ENCODE measurements around the gene SNX15. TPM values are rescaled to one million over a fixed set of nuclear protein-coding genes. Genes with fewer than 3 reads are reported as not detected.

Gene SNX15
- total RNA-seq, 2 donors from 2014 or later: 20.7 to 22.7 TPM

DNA sequence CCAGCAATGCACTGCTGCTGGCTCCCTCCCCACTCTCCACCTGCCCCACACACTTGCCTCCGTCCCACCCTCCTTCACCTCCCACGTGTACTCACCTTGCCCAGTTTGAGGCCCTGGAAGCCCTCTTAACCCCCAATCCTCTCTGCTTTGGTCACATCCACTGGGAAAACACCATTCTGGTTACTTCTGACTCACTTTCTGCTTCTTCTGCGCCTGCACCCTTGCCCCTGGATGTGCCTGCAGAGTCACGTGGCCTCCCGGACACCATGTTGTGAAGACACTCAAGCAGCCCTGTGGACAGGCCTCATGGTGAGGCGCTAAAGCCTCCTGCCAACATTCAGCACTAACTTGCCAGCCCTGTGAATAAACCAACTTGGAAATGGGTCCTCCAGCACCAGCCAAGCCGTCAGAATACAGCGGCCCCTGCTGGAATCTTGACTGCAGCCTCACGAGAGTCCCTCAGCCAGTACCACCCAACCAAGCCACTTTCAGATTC is 33.7 kb downstream of the SNX15 start:
- TF ChIP-seq, protein P1, sequence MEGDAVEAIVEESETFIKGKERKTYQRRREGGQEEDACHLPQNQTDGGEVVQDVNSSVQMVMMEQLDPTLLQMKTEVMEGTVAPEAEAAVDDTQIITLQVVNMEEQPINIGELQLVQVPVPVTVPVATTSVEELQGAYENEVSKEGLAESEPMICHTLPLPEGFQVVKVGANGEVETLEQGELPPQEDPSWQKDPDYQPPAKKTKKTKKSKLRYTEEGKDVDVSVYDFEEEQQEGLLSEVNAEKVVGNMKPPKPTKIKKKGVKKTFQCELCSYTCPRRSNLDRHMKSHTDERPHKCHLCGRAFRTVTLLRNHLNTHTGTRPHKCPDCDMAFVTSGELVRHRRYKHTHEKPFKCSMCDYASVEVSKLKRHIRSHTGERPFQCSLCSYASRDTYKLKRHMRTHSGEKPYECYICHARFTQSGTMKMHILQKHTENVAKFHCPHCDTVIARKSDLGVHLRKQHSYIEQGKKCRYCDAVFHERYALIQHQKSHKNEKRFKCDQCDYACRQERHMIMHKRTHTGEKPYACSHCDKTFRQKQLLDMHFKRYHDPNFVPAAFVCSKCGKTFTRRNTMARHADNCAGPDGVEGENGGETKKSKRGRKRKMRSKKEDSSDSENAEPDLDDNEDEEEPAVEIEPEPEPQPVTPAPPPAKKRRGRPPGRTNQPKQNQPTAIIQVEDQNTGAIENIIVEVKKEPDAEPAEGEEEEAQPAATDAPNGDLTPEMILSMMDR (IDR thresholded peaks at IDR 0.05): no peak
- Histone ChIP-seq H3K9me3 (no peaks in the 10 kb centered on the region), H3K36me3 (no peaks in the 10 kb centered on the region), H3K27me3 (replicated peaks; ENCODE audit: insufficient read depth) (no peaks in the 10 kb centered on the region), H3K27ac (no peak overlapping the region), H3K4me1 (ENCODE audit: control insufficient read depth in 1 of 2, low read depth in 2 of 2) (no peaks in the 10 kb centered on the region), H3K4me3 (no peak overlapping the region)
- ATAC-seq (ENCODE audit: insufficient number of reproducible peaks, low FRiP score, low read depth) (no peak), DNase-seq (ENCODE audit: low spot score) (no peak)

DNA sequence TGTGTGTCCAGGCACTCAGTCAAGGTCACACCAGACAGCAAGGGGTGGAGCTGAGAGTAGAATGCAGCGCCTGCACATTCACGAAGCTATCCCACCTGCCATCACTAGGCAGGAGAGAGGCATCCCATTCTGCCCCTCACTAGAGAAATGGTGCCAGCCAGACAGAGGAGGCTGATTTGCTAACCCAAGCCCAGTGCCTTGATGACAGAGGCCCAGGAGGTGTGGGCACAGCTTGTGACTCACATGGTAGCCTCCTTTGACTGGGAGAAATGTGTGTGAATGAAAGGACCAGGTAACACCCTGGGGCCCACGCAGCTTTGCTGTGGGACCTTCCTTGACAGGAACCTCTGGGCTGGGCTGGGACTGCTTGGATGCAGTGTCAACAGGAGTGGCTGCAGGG is 36.3 kb downstream of the SNX15 start:
- ATAC-seq (ENCODE audit: insufficient number of reproducible peaks, low FRiP score, low read depth) (no peak), DNase-seq (ENCODE audit: low spot score) (no peak)
- H3K4me3 ChIP-seq: no peak overlapping the region
- TF ChIP-seq, protein P1 (IDR thresholded peaks at IDR 0.05): no peak
- no peaks in the 10 kb centered on the region for H3K4me1 ChIP-seq (ENCODE audit: control insufficient read depth in 1 of 2, low read depth in 2 of 2)
- H3K27me3 ChIP-seq (replicated peaks; ENCODE audit: insufficient read depth): no peaks in the 10 kb centered on the region
- no peaks in the 10 kb centered on the region for H3K36me3 ChIP-seq
- no peak overlapping the region for H3K27ac ChIP-seq
- H3K9me3 ChIP-seq: no peaks in the 10 kb centered on the region

- no peaks in the 10 kb centered on the region for H3K36me3 ChIP-seq
- H3K27me3 ChIP-seq (replicated peaks; ENCODE audit: insufficient read depth): no peaks in the 10 kb centered on the region
- no peaks in the 10 kb centered on the region for H3K9me3 ChIP-seq
- H3K4me3 ChIP-seq: no peak overlapping the region
- ATAC-seq (ENCODE audit: insufficient number of reproducible peaks, low FRiP score, low read depth) (no peak), DNase-seq (ENCODE audit: low spot score) (no peak)
- TF ChIP-seq, protein P1 (IDR thresholded peaks at IDR 0.05): no peak
- no peak overlapping the region for H3K27ac ChIP-seq
- no peaks in the 10 kb centered on the region for H3K4me1 ChIP-seq (ENCODE audit: control insufficient read depth in 1 of 2, low read depth in 2 of 2)
These were observed 37.6 kb downstream of the SNX15 start for GRCh38 chr11:65064847-65065240.

GRCh38 chr11:65065851-65066250 is 38.6 kb downstream of the SNX15 start:
- Histone ChIP-seq H3K4me1 (ENCODE audit: control insufficient read depth in 1 of 2, low read depth in 2 of 2) (no peaks in the 10 kb centered on the region), H3K27me3 (replicated peaks; ENCODE audit: insufficient read depth) (no peaks in the 10 kb centered on the region), H3K36me3 (no peaks in the 10 kb centered on the region), H3K27ac (no peak overlapping the region), H3K4me3 (no peak overlapping the region), H3K9me3 (no peaks in the 10 kb centered on the region)
- ATAC-seq (ENCODE audit: insufficient number of reproducible peaks, low FRiP score, low read depth) (no peak), DNase-seq (ENCODE audit: low spot score) (no peak)
- TF ChIP-seq, protein P1 (IDR thresholded peaks at IDR 0.05): no peak

GRCh38 chr11:65066315-65066714 is 39.1 kb downstream of the SNX15 start:
- no peaks in the 10 kb centered on the region for H3K27me3 ChIP-seq (replicated peaks; ENCODE audit: insufficient read depth)
- H3K4me1 ChIP-seq (ENCODE audit: control insufficient read depth in 1 of 2, low read depth in 2 of 2): no peaks in the 10 kb centered on the region
- H3K9me3 ChIP-seq: no peaks in the 10 kb centered on the region
- DNase-seq (ENCODE audit: low spot score) (no peak), ATAC-seq (ENCODE audit: insufficient number of reproducible peaks, low FRiP score, low read depth) (no peak)
- TF ChIP-seq, protein P1 (IDR thresholded peaks at IDR 0.05): no peak
- no peak overlapping the region for H3K27ac ChIP-seq
- no peaks in the 10 kb centered on the region for H3K36me3 ChIP-seq
- no peak overlapping the region for H3K4me3 ChIP-seq
